Measurements from ENCODE around the gene ARIH2.

The ARIH2 gene

DNA sequence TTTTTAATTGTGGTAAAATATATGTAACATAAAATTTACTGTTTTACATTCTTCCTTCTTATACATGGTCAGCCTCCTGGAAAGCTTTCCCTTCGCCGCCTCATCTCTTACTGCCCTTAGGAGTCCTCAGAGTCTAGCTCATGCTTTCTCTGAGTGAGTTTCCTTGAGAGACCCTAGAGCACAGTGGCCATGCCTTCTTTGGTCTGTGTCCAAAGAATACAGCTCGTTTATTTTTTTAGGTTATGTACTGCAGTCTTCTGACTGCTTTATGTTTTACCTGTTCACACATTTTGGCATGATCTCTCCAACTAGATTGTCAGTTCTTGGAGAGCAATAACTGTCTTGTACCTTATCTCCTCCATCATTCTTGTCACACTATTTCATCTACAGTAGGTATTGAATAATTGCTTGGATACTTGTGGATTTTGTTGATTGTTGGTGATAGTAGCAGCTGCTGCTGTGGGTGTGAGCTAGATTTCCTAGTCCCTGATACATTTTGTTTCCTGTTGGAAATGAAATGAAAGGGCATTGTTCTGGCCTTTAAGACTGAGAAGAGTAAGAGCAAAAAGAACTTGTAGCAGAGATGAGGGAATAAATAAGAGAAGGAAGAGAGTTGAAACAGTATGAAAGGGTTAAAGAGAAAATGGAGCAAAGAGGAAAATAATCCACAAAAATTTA is 10.9 kb downstream of the ARIH2 start:
- no peak for DNase-seq

DNA sequence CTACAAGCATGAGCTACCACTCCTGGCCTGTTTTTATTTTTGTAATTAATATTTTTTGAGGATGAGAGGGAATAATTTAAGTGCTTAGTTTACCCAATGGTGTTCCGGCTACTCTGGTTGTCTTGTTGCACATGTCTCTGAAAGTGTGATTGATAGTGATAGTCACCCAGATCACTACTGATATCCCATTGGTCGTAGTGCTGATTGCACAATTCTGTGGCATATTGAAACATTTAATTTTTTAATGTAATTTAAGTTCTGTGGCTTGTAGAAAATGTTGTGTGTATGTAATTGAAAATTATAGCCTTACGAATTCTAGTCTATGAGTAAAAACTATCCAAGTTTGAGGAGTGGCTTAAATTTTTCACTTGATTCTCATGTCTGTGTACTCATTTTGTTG is 11.9 kb downstream of the ARIH2 start:
- DNase-seq = no peak

DNA sequence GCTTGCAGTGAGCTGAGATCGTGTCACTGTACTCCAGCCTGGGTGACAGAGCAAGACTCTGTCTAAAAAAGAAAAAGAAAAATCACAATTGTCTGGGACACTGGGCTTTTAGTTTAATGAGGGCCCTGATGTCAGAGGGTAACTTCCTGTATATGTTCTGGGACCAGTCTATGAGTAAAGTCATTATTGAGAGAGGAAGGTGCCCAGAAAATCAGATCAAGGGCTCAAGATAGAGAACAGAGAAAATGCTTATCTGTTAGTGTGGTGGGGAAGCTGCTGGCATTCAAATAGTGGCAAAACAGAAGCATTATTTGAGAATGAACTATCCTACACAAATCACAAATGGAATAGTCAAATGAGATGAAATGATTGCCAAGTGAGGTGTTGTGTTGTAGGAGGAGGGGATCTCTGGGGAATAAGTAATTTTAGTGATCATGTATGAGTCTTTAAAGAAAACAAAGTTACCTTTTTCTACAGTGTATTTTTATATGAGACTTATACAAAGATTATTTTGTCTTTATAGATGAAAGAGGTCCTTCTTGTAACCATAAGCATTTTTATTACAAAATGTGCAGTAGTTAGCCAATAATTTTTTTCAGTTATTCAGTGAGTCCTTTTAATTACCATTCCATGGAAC is 13.4 kb downstream of the ARIH2 start:
- no peak for DNase-seq

DNA sequence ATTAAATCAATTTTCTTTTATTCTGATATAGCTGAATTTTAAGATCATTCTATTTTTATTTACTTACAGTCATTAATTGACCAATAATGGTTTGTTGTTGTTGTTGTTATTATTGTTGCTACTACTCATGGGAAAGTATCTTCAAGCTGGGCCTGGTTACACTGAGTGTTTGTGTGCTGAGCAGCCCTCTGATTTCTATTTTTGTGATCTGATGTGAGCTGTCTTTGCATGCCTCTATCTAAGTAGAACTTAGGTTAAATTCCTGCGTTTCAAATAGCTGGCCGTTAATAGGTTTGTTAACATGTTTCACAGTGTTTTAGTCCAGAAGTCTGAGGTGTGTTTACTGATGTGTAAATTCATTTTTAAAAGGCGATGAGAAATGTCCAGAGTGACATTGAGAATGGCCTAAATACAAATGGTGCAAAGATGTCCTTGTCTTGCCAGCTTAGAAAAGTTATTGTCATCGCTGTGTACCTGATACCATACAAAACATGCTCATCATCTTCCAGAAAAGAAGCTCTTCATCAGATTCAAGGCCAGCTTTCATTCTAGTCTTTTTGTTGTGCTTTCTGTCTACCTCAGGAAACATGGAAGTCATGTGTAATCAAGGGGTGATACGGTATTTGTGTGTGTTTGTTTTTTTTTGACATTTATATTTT is 15.8 kb downstream of the ARIH2 start:
- DNase-seq = no peak

DNA sequence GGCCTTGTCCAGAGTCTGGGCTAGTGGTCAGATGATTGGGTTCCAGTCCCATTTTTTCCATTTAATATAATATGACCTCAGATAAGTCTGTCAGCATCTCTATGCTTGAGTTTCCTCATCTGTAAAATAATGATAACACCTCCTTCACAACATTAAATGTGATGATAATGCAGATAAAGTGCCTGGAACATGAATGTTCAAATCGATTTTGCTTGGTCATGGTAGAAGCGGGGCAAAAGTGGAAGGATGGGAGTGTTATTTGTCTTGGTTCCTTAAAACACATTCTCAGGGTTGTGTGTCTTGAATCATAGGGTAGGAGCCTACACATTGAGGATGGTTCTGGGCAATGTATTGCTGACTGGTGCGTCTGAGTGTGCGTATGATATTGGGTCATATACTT is 16.9 kb downstream of the ARIH2 start:
- DNase-seq = no peak

DNA sequence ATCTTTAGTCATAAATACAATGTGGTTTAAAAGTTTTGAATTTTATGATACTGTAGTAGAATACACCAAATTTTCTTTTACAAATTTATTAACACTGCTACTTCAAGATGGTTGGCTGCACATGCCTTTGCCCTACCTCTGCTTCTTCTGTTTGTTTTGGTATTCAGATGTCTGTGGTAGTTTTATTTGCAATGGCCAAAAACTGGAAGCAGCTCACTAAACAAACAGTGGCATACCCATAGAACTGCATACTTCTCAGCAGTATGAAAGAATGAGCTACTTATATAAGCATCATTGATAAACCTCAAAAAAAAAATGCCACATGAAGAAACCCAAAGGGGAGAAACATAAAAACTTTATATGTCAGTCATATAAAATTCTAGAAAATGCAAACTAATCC is 19.5 kb downstream of the ARIH2 start:
- no peak for DNase-seq

DNA sequence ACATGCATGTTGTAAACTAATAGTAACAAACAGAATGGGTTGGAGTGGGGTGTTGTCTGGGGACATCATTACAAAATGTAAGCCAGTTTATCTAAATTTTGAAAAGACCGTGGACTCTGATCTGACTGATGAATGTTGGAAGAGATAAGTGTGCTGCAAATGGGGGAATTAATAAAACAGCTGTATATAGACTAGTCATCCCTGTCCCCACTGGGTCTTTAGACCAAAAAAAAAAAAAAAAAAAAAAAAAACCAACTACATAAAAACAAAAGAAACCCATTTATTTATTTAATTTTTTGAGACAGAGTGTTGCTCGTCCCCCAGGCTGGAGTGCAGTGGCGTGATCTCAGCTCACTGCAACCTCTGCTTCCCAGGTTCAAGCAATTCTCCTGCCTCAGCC is 20.0 kb downstream of the ARIH2 start:
- DNase-seq = no peak

DNA sequence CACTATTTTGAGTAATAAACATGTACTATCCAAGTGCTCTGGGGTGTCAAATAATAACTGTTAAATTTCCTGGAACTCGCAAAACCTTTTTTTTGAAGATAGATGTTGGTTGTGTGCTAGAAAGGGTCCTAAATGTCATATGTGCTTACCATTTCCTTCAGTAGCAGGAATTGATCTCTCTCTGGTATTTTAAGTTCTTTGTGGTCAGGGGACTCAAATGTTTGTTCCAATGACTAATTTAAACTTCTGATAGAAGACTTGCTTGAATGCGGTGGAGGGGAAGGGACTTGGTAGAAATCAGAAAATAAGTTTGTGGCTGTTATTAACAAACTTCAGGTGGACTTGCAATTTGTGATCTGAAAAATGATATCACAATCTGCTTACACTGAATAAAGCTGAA is 26.8 kb downstream of the ARIH2 start:
- DNase-seq = no peak

DNA sequence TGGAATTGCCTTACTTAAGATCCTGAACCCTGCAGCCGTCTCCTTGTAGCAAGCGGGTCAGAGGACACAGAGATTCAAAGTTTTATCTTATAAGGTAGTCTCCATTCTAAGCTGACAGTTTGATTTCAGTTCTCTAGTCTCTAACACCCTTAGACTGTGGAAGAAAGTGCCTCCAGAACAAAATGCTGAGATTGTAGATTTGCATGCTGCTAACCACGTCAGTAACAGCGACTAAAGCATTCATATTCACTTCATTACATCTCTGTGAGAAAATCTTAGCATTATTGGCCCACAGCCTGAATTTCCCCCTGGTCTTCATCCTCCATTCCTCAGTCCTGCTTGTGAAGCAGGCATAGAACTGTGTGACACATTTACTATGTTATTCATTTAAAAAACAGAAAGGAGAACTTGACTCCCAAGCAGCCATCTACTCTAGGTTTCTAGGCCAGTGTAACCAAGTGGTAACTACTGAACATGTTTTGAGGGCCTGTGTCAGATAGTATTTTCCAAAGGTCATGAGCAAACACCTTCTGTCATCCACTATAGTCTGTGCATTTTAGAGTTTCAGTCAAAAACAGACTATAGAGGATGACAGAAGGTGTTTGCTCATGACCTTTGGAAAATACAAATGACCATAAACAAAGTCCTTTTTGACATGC is 27.4 kb downstream of the ARIH2 start:
- DNase-seq = no peak

DNA sequence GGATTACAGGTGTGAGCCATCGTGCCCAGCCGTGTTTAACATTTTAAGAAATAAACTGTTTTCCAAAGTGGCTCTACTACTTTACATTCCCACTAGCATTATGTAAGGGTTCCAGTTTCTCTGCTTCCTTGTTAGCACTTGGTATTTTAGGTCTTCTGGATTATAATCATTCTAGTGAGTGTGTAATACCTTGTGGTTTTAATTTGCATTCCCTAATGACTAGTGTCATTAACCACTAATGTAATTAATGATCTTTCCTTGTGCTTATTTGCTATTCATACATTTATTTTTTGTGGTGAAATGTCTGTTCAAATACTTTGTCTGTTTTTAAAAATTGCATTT is 30.7 kb downstream of the ARIH2 start:
- no peak for DNase-seq

DNA sequence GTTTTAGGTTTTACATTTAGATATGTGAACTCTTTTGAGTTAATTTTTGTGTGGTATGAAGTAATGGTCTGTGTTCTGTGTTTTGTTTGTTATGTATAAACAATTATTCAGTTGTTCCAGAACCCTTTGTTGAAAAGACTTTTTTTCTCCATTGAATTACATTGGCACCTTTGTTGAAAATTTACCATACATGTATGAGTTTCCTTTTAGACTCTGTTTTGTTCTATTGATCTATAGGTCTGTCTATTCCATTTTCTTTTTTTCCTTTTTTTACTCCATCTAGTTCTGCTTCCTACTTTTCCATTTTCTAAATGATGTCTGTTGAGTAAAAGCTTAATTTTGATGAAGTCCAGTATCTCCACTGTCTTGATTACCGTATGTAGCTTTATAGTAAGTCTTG is 31.4 kb downstream of the ARIH2 start:
- no peak for DNase-seq

DNA sequence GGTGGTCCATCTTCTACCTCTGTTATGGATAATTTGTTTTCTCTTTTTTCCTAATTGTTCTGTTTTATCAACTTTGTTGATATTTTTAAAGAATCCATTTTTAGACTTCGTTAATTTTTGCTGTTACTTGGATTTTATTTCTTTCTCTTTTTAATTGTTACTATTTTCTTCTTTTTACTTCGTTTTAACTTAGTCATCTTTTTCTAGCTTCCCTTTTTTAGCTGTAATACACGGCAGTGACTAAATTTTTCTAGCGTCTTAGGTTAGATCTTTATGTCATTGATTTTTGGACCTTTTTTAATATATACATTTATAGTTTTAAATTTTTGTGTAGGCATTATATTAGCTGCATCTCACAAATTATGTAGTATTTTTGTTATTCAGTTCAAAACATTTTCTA is 33.1 kb downstream of the ARIH2 start:
- no peak for DNase-seq

DNA sequence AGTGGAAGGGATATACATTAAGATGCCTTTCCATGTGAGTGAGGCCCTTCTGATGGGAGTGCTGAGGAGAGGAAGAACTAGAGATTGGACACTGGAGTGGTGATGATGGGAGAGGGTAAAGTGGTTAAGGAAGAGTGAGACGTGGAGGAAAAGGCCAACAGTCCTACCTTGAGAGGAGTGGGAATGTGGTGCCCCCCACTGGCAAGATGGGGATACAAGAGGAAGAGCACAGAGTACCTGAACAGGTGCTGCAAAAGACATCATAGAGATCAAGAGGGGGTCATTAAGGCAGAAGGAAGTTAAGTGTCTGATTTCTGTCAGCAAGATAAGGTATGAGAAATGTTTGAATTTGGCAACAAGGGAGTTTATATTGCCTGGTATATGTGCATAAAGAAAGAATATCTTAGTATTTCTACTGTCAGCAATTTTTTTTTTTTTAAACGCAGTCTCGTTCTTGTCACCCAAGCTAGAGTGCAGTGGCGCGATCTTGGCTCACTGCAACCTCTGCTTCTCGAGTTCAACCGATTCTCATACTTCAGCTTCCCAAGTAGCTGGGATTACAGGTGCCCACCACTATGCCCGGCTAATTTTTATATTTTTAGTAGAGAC is 34.0 kb downstream of the ARIH2 start:
- no peak for DNase-seq

DNA sequence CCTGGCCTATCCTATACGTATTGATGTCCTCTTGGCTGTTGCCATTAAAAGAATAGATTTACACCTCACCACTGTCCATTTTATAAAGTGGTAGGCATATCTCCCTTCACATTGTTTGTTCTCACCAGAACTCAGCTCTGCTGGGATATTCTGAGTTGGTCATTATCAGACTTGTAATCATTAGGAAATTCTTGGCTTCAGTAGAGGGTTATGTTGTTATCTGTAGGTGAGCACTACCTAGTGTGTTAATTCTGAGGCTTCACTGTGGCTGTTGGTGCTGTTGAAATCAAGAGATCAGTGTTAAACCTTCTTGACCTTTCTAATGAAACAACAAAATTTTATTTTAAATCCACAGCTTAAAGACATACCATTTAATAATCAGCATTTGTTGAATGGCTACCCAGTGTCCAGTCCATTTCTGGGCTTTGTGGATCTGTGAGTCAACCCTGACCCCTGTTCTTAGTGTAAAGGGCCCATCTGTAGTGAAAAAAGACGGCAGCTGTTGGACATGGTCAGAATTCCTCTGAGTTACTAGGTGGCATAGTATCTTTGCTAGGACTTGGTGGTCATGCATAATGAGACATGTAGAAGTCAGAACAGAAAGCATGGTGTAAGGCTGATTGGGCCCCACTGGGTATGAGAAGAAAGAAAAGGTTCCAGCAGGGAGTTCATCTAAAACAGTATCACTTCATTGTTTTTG is 38.5 kb downstream of the ARIH2 start:
- DNase-seq = no peak

DNA sequence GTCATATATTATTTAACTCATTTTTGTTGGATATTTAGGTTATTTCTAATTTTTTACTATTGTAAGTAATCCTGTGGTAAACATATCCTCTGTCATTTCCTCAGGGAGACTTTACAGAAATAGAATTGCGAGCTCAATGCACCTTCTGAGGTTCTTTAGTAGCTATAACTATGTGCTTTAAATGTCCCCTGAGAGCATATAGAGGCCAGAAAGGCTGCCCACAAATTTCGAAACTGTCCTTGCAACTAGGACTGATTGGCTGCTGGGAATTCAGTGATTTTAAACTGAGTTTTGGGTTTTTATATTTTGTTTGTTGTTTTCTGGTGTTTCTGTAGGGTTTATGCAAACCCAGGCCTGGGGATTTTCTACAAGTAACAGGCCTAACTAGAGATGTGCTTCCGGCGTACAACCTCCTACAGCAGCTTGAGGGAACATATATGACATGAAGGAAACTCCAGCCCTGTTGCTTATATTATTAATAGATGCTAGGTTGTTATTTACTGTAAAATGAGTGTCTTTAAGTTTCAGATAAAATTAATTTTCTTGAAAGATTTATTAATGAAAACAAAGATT is 42.3 kb downstream of the ARIH2 start:
- no peak for DNase-seq

DNA sequence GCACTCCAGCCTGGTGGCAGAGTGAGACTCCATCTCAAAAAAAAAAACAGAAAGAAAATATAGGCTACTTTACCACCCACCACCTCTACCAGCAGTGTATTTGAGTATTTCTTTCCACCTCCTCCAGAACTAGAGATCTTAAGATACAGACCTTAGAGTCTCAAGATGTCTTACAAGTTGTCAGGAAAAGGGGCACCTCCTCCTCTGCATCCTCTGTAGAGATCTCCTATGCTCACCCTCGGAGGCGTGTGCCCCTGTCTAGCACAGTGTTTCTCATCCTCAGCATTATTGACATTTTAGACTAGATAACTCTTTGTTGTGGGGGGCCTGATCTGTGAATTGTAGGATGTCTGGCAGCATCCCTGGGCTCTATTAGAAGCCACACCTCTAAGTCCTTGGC is 43.7 kb downstream of the ARIH2 start:
- DNase-seq = no peak

DNA sequence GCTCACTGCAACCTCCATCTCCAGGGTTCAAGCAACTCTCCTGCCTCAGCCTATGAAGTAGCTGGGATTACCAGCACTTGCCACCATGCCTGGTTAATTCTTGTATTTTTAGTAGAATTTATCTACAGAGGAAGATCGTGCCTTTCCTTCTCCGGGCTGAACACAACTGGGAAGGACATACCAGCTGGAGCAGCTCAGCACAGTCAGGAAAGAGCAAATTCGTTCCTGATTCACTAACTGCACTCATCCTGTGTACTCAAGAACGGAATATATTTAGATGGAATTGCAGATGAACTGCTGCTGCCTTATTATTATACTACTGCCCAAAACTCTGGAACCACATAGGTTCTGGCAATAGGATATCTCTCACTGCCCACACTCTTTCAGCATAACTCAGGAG is 44.3 kb downstream of the ARIH2 start:
- no peak for DNase-seq

DNA sequence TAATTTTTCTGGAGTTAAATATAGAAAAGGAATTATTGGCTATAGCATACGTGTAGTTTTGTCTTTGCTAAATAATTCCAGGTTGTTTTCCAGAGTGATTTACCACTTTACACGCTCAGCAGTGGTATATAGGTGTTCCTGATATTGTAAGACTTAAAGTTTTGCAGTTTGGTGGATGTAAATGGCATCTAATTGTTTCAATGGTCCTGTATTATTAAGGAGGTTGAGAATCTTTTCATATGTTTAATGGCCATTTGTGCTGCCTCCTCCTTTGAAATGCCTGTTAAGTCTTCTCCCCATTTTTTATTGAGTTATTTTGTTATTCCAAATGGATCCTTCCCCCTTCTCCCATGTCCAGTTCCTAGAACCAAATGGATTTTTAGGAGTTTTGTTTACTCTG is 44.9 kb downstream of the ARIH2 start:
- no peak for DNase-seq

DNA sequence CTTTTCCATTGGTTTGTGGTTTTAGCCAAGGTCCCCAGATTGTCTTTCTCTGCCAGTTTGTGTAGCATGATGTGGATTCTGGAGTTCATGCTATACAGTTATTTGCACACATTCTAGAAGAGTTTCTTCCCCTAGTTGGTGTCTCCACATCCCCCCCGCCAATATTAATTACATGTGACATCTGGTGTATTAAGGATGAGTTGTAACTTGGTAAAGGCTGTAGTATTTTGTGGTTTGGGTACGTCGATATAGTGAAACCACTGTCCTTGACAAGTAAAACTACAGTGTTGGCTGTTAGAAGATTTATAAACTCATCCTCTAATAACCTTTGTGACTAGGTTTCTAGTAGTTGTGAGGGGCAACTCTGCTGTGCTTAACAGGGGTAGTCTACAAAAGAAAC is 47.7 kb downstream of the ARIH2 start:
- no peak for DNase-seq

DNA sequence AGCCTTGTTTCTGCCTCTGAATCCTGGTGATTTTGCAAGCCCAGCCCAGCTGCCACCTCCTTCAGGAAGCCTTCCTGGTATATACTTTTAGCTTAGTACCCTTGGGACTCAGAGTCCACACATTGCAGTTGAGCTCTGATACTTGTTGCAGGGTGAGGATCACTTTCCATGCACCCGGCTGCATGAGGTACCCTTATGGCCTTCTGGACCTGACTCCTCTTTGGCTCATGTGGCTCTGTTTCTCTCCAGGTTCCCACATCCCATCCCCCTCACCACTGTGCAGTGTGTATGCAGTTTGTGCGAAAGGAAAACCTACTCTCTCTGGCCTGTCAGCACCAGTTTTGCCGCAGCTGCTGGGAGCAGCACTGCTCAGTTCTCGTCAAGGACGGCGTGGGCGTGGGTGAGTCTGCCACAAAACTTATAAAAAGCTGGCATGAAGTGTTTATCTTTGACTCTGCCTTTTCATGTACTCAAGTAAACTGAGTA is 48.3 kb downstream of the ARIH2 start:
- no peak for DNase-seq

DNA sequence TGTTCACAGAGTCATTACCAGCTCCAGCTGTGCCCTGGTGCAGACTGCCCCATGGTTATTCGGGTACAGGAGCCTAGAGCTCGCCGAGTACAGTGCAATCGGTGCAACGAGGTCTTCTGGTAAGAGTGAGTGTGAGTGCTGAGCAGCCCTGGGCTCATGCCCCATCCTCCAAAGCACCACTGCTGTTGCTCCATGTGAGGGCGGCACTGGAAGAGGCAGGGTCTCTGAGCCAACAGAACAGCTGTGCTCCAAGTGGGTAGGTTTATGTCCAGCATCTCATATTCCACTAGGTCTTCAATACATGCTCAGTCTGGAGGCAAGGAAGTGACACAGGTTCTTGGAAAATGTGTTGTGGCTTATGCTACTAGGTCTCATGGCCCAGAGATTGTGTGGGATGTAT is 51.9 kb downstream of the ARIH2 start:
- DNase-seq = no peak

Data from C1 segment of cervical spinal cord (tissue), 14 donors.